Stimulated activated CD4-positive, alpha-beta T cell treated with anti-CD3 and anti-CD28 coated beads, Interleukin-1b, Interleukin-23, amount 100 ng/mL, for 24 hours (primary cell): Measurements from ENCODE around the gene C1orf56.
"Not testable (repeated sequence)": the region's sequence is repeated elsewhere in the genome, so short reads cannot be mapped to it uniquely, and the experiment has no call there.

Experiments
- DNase-seq, 4 experiments: peaks; one replicate each; pipeline ENCODE4 v3.0.0-alpha.2; 2020; ENCODE audit warnings: low read depth in 4 of 4, low spot score in 1 of 4

The C1orf56 gene

DNA sequence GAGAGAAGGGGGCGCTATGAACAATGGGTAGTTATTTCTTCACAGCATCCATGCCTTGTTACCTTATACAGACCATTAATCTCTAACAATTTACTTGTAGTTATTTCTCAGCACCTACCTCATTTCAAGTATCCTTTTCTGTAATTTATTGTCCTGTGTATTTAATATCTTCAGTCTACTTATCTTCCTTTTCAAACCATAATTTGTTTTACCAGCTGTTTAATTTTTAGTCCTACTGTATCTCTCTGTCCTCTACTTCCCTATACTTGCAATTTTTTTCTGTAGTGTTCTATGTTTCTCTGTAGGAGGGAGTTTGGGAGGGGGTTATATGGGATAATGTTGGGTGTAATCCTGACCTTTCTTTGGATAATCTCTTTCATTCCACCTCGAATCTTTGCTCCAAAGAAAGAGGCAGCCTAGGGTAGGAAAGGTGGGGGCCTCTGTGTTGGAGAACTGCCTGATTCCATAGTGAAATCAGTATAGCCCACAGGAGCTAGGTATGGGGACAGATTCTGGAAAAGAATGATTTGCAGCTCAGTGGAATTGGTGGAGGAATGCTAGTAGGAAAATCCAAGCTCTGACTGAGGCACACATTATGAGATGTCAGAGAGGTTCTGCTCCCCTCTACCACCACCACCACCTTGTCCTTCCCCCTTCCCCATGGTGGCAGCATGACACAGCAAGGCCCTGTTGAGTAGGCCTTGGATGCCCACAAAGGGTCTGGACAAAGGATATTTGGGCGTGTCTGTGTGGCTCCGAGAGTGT lies 13.3 kb downstream of the C1orf56 start:
- no peak for DNase-seq

DNA sequence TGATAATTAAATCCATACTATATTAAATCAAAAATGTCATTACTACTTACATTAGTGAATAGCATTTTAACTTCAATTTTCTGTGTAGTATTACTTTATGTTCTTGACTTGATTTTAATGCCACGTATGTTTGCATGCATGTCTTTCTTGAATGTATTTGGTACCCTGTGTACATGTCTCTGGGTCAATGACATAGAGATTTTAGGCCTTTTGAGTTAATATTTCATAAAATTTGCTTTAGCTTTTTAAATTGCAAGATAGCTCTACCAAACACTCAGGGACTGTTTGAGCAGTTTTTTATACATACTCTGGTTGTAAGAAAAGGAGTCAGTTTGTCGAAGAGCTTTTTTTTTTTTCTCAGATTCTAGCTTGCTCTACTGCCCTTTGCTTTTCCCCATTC lies 14.2 kb downstream of the C1orf56 start:
- no peak for DNase-seq

DNA sequence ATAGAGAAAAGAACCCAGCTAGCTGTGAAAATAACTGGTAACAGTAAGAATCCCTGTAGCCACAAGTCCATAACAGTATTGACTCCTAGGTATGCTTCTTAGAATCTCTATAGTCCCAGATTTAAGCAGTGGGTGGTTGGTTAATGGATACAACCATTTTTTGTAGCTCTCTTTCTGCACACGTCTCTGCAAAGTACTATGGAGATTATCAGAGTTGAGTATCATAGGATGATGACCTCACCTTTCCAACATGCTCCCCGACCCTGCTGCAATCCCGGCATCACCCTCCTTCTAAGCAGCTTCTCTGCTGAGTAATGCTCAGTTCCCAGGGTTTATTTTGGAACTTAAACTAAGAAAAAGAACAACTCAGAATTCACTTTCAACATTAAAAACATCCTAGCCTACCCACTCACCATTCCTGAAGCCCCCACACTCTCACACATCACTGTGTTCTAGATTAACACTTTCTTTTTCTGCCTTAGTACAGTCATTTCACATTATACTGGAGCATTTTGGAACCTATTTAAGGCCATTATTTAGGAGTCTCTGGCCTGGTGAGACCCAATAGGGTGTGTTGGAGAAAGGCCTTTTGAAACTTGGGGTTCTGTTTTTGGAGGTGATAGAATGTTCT lies 15.3 kb downstream of the C1orf56 start:
- DNase-seq: no peak

DNA sequence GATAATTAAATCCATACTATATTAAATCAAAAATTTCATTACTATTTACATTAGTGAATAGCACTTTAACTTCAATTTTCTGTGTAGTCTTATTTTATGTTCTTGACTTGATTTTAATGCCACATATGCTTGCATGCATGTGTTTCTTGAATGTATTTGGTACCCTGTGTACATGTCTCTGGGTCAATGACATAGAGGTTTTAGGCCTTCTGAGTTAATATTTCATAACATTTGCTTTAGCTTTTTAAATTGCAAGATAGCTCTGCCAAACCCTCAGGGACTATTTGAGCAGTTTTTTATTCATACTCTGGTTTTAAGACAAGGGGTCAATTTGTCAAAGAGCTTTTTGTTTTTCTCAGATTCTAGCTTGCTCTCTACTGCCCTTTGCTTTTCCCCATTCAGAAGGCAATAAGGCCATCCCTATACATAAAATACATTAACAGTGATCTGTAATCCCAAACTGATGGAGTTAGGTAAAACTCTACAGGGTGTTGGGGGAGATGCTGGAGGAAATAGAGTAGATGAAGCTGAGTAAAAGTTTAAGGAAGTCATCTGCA lies 17.6 kb downstream of the C1orf56 start:
- no peak for DNase-seq

GRCh38 chr1:151067185-151067584 lies 19.6 kb downstream of the C1orf56 start:
- DNase-seq: no peak

DNA sequence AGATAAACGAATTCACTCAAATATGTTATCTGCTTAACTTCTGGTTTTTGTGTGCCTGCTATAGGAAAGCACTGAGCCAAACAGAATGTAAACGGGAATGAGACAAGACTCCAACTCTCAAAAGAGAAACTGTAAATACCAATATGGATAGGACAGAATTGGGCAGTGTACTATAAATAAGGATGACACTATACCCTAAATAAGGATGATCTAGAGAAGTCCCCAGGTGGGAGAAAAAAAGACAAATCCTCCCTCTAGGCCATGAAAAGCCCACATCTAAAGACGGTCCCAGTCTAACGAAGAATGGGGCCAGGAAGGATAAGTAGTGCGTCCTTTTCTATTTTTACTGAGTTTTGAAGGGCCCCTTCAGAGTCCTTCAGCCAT lies 21.5 kb downstream of the C1orf56 start:
- DNase-seq: no peak

GRCh38 chr1:151070474-151071276 lies 23.1 kb downstream of the C1orf56 start, which contains the start of gene GABPB2:
Gene GABPB2 (plus strand): TSS chr1:151070761. CDS start chr1:151088190, 17,429 bp downstream.
- DNase-seq: peak; percentile 73 to 89 (median 82)

DNA sequence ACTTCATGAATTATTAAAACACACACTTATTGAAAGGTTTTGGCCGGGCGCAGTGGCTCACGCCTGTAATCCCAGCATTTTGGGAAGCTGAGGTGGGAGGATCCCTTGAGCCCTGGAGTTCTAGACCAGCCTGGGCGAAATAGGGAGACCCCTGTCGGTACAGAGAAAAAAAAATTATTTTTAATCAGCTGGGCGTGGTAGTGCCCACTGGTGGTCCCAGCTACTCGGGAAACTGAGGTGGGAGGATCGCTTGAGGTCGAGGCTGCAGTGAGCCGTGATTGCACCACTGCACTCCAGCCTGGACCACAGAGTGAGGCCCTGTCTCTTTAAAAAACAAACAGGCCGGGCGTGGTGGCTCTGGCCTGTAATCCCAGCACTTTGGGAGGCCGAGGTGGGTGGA lies 24.7 kb downstream of the C1orf56 start:
- no peak for DNase-seq

GRCh38 chr1:151085953-151086559 lies 38.5 kb downstream of the C1orf56 start:
- no peak for DNase-seq

GRCh38 chr1:151097426-151097825 lies 49.9 kb downstream of the C1orf56 start:
- not testable (repeated sequence) for DNase-seq

DNA sequence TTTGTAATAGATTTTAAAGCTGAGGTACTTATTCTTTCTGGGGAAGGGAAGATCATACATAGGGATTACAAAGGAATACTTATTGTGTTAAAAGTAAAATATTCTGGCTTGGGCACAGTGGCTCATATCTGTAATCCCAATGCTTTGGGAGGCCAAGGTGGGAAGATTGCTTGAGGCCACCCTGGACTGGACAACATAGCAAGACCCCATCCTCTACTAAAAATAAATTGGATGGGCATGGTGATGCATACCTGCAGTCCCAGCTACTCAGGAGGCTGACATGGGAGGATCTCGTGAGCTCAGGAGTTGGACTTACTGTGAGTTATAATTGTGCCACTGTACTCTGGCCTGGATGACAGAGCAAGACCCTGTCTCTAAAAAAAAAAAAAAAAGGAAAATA lies 50.6 kb downstream of the C1orf56 start:
- DNase-seq: no peak
